Measurements from ENCODE around the gene DLG2.

Gene DLG2

GRCh38 chr11:84719935-84720577, 907.1 kb downstream of the DLG2 start:
- no peak for DNase-seq

DNA sequence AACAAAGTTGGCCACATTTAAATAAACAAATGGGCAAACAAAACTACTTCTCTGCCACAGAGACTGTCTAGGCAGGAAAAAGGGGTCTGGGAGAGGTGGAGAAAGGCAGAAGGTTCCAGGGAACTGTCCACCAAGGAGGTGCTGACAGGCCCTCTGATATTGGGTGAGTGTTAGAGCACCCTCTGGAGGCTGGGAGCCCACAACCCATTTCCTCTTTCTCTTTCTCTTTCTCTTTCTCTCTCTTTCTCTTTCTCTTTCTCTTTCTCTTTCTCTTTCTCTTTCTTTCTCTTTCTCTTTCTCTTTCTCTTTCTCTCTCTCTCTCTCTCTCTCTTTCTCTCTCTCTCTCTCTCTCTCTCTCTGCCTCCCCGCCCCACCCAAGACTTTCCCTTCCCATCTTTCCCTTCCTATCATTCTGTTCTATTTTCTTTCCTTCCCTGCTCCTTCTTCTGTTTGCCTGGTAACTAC, 912.8 kb downstream of the DLG2 start:
- peak in 1 of 2 donors; percentile 6 for DNase-seq

GRCh38 chr11:84691830-84692229, 935.3 kb downstream of the DLG2 start:
- no peak for DNase-seq

- DNase-seq = no peak
These were observed 939.7 kb downstream of the DLG2 start for GRCh38 chr11:84687433-84687832.

DNA sequence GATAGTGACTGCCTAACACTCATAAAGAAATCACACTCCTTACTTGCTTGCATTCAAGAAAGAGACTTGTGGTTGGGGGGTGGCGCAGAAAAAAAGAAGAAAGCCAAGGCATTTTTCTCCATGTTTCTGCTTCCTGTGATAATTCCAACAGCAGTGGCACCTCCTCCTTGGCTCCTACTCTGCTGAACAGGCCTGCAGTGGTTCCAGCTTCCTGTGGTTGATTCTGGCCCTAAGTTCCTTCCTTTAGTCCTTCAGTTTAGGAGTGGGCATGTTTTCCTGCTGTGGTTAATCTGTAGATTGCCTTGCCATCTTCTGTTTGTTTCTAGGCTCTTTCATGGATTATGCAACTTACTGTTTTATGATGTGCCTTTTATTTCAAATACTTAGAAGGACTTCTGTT, 940.4 kb downstream of the DLG2 start:
- no peak for DNase-seq

DNA sequence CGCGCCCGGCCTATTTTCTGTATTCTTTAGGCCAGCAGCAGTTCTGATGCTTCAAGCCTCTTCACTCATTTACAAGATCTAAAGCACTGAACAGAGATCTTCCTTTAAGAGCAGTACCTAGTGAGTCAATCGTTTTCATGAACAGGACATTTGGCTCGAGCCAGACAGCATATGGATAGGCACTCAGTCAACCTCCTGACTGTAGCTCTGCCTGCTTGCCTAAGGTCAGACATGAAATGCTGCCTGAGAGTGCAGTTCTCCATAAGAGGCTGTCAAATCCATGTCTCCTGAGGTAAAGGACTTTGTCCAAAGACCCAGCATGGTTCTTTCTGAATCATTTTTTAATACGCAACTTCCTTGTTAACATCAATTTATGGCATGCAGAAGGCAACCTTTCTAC, 941.2 kb downstream of the DLG2 start:
- no peak for DNase-seq

DNA sequence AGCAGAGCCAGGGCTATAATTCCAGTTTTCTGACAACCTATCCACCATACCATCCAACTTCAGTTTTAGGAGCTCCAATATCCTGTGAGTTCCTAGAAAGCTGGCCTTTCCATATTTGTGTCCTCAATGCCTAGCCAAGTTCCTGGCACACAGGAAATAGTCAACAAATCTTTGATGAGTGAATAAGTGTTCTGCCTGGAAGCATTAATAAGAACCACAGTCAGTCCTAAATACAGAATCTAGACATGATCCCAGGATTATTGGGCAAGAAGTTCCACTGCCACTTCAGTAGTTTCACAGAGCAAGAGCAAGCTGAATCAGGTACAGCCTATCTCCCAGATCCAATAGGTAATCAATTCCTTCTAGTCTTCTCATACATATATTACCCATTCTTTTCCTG, 942.0 kb downstream of the DLG2 start:
- DNase-seq = no peak

DNA sequence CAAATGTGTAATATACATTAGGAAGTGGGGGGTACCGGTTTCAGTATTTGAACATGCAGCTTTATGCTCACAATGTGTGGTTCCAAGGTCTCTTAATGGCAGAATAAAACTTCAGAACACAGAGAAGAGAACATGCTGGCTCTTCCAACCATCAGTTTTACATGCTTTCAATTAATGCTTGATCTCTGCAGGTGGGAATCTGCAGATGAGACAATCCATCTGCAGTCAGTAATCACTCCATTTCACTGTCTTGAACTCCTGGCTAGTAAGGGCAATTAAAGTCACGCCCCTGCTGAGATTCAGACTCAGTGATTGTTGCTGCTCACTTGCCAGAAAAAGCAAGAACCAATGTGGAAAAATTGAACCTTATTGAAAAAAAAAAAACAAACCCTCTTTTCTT, 945.7 kb downstream of the DLG2 start:
- DNase-seq = no peak

GRCh38 chr11:84675396-84676025, 951.6 kb downstream of the DLG2 start:
- DNase-seq = no peak

DNA sequence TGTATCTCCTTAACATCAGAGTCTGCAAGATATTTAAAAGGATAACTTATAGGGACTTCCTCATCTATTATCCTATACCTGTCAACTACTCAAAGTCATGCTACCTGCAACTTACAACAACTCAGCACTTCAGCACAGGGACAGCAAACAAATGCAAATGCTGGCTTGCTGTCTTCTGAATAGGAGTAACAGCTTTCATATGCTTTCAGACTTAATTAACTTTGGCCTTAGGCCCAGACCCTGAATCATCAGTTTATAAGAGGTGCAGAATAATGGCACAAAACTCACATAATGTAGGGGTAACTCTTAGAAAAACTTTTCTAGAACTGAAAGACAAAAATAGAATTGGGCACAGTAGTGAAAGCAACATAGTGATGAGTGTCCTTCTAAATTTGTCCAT, 953.4 kb downstream of the DLG2 start:
- no peak for DNase-seq

- no peak for DNase-seq
These were observed 955.7 kb downstream of the DLG2 start for GRCh38 chr11:84671325-84671999.

DNA sequence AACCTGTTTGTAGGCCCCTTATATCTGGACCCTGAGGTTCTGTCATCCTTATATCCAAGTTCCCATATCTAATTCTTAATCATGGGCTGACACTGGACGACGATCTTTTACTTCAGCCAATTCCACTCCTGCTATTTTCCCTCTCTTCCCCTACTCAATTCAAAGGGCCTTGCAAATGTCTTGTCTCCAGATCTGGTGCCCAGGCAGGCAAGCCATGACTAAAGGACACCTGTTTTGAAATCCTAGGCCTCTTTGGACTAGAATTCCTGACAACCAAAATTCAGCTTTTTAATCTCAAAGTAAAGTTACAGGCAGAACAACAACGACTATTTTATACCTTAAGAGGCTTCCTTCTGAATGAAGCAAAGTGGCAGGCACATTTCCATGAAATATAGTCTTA, 963.4 kb downstream of the DLG2 start:
- no peak for DNase-seq

DNA sequence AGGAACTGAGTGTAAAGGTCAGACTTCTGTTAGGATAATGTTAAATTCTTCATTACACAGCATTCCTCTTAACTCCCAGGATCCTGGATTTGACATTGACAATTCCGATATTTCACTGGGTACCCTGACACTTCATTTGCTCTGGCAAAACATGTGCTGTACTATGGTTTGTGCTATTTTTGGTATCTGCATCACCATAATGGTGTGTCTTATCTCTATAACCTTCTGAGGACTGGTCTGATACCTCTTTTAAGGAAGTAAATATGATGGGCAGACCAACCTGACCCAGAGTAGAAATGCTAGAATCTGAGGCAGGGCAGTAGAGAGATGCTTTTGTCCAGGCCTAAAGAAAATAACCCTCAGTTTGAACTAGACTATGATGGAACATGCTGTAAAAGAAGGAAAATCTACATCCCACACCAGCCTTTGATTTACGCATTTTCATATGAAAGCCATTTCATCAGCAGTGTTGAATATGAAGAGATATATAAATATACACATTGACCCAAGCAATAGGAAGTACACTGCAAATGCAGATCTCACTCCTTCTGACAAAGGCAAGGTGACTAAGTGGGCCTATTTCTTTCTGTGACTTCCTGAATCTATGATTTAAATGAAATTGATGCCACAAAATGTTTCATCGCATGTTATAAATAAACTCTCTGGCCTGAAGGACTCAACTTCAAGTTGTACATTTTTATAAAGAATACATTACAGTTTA, 966.7 kb downstream of the DLG2 start:
- DNase-seq = no peak

DNA sequence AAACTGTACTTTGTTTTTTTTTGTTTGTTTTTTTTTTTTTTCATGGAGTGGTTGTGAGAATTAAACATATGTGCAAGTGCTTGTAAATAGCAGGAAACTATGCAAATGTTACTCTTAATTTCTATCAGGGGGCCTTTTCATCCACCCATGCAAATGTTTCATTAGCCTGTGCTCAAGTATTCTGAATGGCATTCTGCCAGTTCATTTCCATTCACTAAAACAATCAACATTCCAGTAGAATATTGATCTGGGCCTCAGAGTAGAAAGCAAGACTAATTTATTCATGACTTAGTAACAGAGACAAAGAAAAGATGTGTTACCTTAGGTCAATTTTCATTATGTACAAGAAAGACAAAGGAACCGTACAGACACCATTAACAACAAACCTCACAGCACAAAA, 971.4 kb downstream of the DLG2 start:
- DNase-seq = no peak

- DNase-seq = no peak
These were observed 978.7 kb downstream of the DLG2 start for GRCh38 chr11:84648471-84648870.

DNA sequence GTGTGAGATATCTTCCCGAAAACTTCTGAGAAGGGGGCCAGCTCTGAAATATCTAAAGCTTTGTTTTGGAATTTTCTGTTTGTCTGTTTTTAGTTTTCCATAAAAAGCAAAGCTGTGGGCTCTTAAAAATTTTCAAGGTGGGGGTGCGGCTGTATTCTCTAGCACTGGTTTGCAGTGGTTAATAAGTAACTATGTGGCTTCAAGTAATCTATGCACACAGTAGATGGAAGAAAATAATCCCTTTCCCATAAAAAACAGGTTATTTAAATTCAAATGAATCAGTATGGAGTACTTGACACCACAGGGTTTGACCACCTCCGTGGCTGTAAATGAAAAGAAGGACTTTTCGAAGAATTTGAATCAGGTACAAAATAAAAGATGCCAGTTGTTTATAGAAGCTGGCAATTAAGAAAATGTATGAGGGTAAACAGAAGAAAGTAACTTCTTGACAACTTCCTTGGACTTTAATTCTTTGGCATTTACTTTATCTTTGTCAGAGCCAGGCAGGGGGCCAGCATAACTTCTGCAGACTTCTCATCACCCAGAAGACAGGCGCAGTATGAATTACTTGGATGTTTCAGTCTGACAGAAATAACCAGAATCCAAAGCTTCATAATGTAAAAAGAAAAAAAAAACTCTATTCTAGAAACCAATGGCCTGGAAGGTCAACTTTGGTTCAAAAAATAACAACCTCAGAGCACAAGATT, 981.0 kb downstream of the DLG2 start:
- DNase-seq = no peak

GRCh38 chr11:84642500-84642899, 984.6 kb downstream of the DLG2 start:
- no peak for DNase-seq

- DNase-seq = no peak
These were observed 992.8 kb downstream of the DLG2 start for GRCh38 chr11:84634309-84634708.

DNA sequence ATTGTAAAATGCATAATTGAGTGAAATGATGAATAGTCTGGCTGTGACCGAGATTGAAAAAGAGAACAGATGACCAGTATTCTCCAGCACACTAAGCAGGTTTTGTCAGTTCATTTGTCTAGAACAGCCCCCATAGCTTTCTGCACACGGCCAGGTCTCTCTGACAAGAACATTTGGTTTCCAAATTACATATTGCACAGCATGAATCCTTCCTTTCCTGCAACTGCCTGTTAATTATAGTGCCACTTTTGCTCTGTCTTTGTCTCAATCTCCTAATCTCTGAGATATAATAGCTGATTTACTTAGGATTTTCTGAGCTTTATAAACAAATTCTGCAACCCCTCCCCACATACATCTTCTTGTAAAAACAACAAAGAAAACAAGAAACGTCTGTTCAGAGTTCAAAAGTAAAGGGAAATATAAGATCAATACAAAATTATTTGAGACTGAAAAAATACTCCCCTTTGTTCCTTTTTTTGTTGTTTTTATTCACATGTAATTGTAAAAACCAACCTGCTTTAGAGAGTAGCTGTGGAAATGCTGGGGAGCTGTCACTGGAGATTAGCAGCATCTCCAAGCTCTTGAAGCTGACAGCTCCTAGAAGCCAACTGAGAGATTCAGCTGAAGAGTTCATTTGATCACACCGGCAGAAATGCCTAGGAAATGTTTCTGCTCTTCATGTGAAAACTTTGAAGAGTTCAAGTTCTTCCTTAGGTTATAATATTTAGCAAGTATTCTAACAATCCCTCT, 998.1 kb downstream of the DLG2 start:
- DNase-seq = no peak

GRCh38 chr11:84626256-84626655, 1000.9 kb downstream of the DLG2 start:
- DNase-seq = no peak

- DNase-seq = no peak
These were observed 1014.5 kb downstream of the DLG2 start for GRCh38 chr11:84612645-84613044.

- DNase-seq = no peak
These were observed 1018.3 kb downstream of the DLG2 start for GRCh38 chr11:84608837-84609196.

Measured in CD4-positive, alpha-beta T cell treated with Interferon alpha-2 for 1 hour (primary cell).